Measurements from ENCODE around the gene TRPV6.

TRPV6 gene

DNA sequence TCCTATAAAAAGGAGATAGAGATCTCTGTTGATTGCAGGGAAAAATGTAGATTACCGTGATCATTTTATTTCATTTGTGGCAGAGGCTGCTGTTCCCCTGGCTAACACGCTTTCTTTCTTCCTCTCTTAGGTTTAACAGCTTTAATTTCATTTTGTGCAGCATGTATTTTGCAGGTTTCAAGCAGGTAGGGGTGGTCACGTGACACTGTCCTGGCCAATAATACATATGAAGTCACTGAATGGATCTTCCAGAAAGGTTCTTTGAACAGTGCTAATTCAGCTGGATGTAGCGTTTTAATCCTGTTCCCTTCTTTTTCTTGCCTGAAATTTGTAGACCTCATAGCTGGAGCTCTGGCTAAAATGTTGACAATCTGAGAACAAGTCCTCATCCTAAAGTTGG is 34.3 kb downstream of the TRPV6 start:
- H3K4me3 ChIP-seq (ENCODE audit: low read depth, low read length), result no peak overlapping the region
- no peak for TF ChIP-seq CTCF (IDR thresholded peaks at IDR 0.05; ENCODE audit: low read depth, low read length)

DNA sequence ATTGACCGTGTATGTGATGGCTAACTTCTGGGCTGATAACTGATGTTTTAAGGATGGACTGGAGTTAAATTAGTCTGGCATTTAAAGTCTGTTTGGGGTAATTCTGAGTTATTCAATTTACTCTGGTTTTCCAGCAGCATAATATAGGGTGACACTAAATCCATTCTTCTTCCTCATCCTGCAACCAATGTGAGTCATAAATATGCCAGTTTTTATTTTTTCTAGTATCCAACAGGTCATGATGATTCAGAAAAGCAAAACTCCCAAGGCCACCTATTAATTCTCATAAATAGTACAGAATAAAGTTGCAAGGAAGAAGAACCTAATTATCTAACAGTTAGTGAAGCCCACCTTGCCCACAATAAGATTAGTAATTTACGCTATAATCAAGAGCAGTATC is 38.2 kb downstream of the TRPV6 start:
- no peak overlapping the region for H3K4me3 ChIP-seq (ENCODE audit: low read depth, low read length)
- no peak for TF ChIP-seq CTCF (IDR thresholded peaks at IDR 0.05; ENCODE audit: low read depth, low read length)

- no peak overlapping the region for H3K4me3 ChIP-seq (ENCODE audit: low read depth, low read length)
- no peak for TF ChIP-seq CTCF (IDR thresholded peaks at IDR 0.05; ENCODE audit: low read depth, low read length)
Observed at GRCh38 chr7:142842251-142842766, 43.2 kb downstream of the TRPV6 start.

DNA sequence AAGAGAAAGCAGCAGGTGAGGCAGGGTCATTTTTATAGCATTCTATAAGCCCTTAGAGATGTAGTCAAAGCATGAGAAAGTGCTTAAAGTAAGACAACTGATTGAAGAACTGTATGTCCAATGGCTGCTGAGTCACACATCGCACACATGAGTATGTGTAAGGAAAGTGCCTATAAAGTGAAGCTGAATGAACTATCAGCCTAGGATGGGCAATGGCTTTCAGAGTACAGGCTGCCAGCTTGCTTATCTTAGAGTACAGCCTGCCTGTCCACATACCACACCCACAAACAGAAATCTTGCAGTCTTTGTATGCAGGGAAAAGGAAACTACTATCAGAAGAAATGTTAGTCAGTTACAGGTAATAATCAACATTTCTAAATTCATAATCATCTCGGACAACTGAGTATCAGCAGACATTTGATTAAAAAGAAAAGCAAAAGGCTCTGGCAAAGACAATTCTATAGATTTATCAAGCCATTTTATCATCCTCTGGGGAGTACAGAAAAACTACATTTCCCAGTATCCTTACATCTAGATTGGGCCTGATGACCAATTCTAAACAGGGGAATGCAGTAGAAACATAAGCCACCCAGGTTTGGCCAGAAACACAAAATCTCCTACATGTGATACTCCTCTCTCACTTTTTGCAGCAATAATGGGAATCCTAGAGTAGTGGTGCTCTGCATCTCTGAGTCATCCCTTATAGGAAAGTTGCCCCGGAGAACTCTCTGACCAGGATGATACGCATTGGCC is 46.9 kb downstream of the TRPV6 start:
- H3K4me3 ChIP-seq (ENCODE audit: low read depth, low read length), result no peak overlapping the region
- TF ChIP-seq CTCF (IDR thresholded peaks at IDR 0.05; ENCODE audit: low read depth, low read length), result no peak

DNA sequence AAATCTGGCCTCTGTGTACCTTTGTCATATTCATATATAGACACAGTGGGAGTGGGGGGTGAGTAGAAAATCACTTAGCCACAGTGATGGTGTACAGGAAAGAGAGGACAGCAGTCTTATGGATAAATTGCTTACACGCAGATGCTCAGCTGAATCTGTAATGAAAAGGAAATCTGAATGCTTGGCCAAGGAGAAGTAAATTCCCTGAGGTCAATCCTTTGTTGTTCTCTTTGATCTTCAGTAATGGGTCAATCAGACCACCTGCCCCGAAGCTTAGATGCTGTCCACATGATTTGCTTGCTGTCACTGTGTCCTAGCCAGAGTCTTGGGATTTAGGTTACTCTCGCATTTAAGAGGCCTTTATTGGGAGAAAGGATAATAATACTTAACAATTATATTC is 49.1 kb downstream of the TRPV6 start:
- TF ChIP-seq CTCF (IDR thresholded peaks at IDR 0.05; ENCODE audit: low read depth, low read length), result no peak
- no peak overlapping the region for H3K4me3 ChIP-seq (ENCODE audit: low read depth, low read length)

- no peak overlapping the region for H3K4me3 ChIP-seq (ENCODE audit: low read depth, low read length)
- no peak for TF ChIP-seq CTCF (IDR thresholded peaks at IDR 0.05; ENCODE audit: low read depth, low read length)
Observed at GRCh38 chr7:142835487-142835886, 50.1 kb downstream of the TRPV6 start.

GRCh38 chr7:142833174-142834048 is 52.1 kb downstream of the TRPV6 start:
- H3K4me3 ChIP-seq (ENCODE audit: low read depth, low read length), result no peak overlapping the region
- no peak for TF ChIP-seq CTCF (IDR thresholded peaks at IDR 0.05; ENCODE audit: low read depth, low read length)

Measured in WI38 (cell line).